G401.6 (cell line): ENCODE results near the gene ITGA2.

ENCODE experiments used
- FAIRE-seq: peaks from 2 replicates; lab custom pipeline; 2012; peaks lifted over from hg19 to GRCh38; lab: Jason Lieb, UNC

Gene ITGA2

GRCh38 chr5:52989781-52990527, 802 bp downstream of the ITGA2 start:
- no peak for FAIRE-seq

DNA sequence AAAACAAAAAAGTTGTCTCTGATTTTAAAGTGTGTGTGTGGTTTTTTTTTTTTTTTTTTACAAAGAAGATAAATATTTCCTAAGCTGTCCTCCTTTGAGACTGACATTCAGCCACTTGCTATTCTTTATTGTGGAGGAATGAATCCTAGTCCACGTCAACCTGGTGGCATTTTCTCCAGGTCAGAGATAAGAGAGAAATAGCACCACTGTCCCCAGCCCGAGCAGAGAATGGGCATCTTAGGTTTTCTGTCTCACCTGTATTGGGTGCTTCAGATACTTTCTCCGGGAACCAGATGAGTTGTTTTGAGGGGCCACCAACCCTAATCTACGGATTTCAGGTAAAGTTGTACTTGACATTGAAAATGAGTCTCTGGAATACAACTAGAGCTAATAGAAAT, 1.4 kb downstream of the ITGA2 start:
- no peak for FAIRE-seq

DNA sequence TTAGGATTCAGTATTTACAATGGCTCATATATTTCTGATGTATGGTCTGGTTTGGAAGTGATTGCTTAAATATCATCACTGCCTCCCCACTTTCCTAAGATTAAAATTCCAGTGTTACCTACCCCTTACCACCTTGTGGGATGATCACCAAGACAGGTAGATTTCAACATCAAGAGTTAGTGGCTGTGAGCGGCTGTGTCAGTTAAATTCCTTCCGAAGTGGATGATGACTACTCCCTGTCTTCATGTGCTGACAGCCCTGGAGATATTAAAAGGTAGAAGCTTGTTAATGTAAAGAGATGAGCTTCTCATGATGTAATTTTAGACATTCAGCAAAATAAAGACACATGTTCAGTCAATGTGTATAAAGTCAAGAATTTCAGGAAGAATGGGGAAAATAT, 4.2 kb downstream of the ITGA2 start:
- FAIRE-seq = no peak

DNA sequence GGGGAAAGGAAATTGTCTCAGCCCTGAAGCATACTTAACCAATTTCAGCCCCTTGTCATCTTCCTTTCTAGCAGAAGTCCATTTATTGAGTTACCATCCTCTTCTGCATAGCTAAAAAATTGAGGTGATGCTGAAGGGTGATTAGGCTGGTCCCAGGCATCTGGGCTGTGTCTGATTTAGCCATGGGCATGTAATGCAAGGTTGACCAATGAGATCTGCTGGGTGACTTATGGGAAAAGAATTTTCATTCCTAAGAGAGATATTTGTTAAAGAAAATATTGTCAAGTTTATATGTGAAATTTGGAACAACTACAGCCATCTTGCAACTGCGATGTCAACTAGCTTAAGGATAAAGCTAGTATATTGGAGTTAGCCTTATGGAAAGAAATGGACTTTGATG, 5.1 kb downstream of the ITGA2 start:
- FAIRE-seq = no peak

- no peak for FAIRE-seq
These were observed 5.9 kb downstream of the ITGA2 start for GRCh38 chr5:52995095-52995494.

GRCh38 chr5:52995914-52996313, 6.8 kb downstream of the ITGA2 start:
- FAIRE-seq = no peak

DNA sequence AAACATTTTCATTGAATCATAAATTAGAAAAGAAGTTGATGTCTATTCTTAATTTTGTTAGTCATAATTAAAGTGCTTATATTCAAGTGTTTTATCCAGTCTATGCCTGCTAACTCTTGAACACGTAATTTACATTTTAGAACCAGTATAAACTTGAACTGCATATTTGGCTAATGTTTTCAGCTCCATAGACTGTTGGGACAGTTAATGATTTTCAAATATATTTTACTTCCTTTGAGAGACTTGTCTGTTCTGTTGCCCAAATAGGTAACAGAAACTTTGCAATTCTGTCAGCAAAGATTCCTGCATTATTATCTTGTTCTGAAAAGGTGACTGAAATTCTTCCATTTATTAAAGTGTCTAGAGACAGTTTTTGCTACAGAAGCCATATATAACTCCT, 7.8 kb downstream of the ITGA2 start:
- no peak for FAIRE-seq

GRCh38 chr5:52997424-52997823, 8.3 kb downstream of the ITGA2 start:
- no peak for FAIRE-seq

- no peak for FAIRE-seq
These were observed 9.6 kb downstream of the ITGA2 start for GRCh38 chr5:52998552-52999313.

DNA sequence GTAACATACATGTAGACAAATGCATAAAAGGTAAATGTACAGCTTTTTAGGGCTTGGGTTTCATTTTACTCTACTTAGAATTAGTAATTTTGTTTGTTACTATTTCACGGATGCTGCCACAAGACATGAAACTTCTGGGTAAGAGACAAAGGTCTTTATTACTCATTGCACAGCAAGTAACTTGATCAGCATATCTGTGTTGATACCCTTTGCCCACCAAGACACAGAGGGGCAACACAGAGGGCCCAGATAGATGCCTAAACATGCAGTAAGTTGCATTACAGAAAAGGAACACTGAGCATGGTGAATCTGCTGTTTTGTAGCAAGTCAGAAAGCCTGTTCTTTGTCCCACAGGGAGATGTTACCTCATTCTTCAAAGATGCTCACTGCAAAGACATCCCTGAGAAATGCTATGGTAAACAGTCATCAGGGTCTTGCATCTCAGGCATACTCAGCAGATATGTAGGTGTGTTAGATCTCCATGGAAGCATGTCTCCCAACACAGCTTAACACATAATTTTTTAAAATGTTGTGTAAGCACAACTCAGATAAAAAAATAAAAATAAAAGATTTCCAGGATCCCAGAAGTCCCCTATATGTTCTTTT, 10.3 kb downstream of the ITGA2 start:
- FAIRE-seq = no peak

GRCh38 chr5:53001541-53001940, 12.4 kb downstream of the ITGA2 start:
- no peak for FAIRE-seq

DNA sequence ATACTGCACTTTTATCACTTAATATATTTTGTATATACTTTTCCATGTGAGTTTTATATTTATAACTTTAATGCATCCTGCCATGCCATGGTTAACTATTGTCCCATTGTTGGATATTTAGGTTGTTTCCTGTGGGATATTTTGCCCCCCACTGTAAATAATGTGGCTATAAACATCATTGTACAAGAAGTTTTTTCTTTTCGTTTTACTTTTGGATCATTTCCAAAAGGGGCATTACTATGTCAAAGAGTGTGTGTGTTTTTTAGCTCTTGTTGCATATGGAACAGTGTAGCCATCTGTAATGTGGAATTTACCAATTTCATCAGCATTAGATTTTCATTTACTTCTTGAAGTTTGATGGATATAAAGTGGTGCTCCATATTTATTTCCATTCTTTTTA, 13.3 kb downstream of the ITGA2 start:
- FAIRE-seq = no peak

DNA sequence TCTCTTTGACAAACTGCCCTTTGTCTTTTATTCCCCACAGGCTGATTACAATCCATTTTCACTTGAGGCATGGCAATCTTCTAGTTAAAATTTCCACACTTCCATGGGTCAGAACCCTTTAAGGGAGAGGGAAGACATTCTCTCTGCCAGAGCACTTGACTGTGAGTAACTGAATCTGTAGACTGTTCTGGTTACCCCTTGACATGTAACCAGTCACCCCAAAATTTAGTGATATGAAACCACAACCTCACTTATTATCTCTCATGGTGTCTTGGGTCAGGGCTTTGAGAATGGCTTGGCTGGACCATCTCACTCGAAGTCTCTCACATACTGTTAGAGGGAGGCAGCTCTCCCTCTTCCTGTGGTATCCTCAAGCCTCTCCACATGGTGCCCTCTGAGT, 14.0 kb downstream of the ITGA2 start:
- no peak for FAIRE-seq

GRCh38 chr5:53006911-53007890, 18.0 kb downstream of the ITGA2 start:
- no peak for FAIRE-seq

GRCh38 chr5:53008751-53009150, 19.6 kb downstream of the ITGA2 start:
- no peak for FAIRE-seq

DNA sequence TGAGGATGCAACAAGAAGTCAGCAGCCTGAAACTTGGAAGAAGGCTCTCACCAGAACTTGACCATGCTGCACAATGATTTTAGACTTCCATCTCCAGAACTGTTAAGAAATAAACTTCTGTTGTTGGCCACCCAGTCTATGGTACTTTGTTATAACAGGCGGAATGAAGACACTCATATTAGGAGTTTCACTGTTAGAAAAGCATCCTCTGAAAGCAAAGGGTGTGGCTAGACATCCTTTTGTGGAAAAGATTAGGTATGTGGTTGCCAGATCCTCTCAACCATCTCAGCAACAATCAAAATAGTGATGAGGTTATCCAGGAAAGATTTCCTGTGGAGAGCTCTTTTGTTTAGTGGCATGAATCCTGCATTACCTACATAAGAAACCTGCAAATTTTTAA, 20.7 kb downstream of the ITGA2 start:
- no peak for FAIRE-seq

GRCh38 chr5:53010814-53011213, 21.7 kb downstream of the ITGA2 start:
- no peak for FAIRE-seq

DNA sequence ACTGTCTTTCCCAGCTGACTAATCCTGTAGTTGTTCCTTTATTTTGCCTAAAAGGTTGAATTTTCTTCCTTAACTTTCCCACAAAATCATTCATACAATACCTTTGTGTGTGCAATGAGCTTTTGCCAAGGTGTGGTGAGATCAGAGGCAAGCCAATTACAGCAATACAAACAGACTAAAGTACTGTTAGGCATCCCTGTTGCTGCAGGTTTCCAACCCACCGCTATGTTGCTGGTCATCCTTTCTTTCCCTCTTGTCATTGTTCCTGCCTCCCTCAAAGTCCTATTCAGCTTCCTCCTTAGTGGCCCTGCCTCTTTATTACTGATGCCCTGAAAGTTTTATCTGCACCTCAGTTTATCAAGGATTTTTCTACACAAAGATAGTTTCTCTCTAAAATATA, 22.1 kb downstream of the ITGA2 start:
- no peak for FAIRE-seq

DNA sequence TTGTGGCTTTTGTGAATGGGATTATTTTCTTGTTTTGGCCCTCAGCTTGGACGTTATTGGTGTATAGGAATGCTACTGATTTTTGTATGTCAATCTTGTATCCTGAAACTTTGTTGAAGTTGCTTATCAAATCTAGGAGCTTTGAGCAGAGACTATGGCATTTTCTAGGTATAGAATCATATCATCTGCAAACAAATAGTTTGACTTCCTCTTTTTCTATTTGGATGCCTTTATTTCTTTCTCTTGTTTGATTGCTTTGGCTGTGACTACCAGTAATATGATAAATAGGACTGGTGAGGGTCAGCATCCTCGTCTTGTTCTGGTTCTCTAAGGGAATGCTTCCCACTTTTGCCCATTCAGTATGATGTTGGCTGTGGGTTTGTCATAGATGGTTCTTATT, 24.7 kb downstream of the ITGA2 start:
- no peak for FAIRE-seq

GRCh38 chr5:53017383-53017782, 28.2 kb downstream of the ITGA2 start:
- no peak for FAIRE-seq

DNA sequence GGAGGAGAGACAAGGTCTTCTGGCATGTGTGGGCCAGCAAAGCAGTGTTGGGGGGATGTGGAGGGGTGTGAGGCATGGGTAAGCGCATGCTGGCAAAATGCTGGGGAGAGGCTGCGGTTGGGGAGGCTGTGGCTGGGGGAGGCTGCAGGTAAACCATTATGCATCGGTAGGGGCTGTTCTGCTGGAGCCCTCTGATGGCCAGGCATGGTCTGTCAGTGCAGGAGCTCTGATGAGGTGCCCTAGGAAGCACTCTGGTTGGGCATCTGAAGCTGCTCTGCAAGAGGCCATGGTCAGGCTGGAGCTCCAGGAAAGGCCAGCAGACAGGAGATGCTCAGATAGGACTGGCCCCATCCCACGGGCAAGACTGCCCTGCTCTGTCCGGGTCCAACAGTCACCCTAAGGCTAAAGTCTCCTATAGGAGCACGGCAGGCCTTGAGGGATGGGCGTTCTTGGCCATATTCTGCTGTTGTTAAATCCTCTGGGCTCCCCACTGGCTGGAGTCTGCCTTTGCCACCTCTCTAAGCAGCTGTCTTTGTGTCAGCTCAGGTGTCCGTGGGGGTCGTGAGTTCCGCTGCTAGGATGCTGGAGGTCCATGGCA, 28.7 kb downstream of the ITGA2 start:
- no peak for FAIRE-seq

- no peak for FAIRE-seq
These were observed 30.2 kb downstream of the ITGA2 start for GRCh38 chr5:53019320-53019719.
